Psoas muscle (tissue), 8 donors: Measurements from ENCODE around the gene MPHOSPH10. TPM values are rescaled to one million over a fixed set of nuclear protein-coding genes. Genes with fewer than 3 reads are reported as not detected.

Source experiments
- ATAC-seq, 4 donors: fragments of 200-7000 bp; cut with Tn5 transposase; one replicate each; pipeline ENCODE4 v1.9.1; 2020; ENCODE audit warnings: moderate library complexity in 3 of 4, mild to moderate bottlenecking in 2 of 4
- DNase-seq, 2 donors: peaks; one replicate each; pipeline ENCODE4 v3.0.0-alpha.2; 2020
- H3K27ac ChIP-seq: fragments of 200-600 bp; one replicate; pipeline ENCODE4 v1.8.0; 2022
- H3K27me3 ChIP-seq, 3 donors: fragments of 200-600 bp in 1 of 3; one replicate each; pipeline versions ENCODE4 v1.6.1 to v1.8.0; 2013 to 2022; ENCODE audit warnings: low read length in 2 of 3, mild to moderate bottlenecking in 2 of 3, moderate library complexity in 1 of 3; ENCODE audit not compliant: insufficient read depth in 3 of 3
- H3K36me3 ChIP-seq, 2 donors: fragments of 200-600 bp in 1 of 2; one replicate each; pipeline versions ENCODE4 v1.6.1 to v1.8.0; 2013 to 2022; ENCODE audit warnings: low read depth in 1 of 2, mild to moderate bottlenecking in 1 of 2, moderate library complexity in 1 of 2; ENCODE audit not compliant: insufficient read depth in 1 of 2
- H3K4me1 ChIP-seq: fragments of 200-600 bp; one replicate; pipeline ENCODE4 v1.8.0; 2022
- H3K4me3 ChIP-seq: fragments of 200-600 bp; one replicate; pipeline ENCODE4 v1.8.0; 2022; ENCODE audit warnings: mild to moderate bottlenecking
- H3K9me3 ChIP-seq: fragments of 200-600 bp; one replicate; pipeline ENCODE4 v1.8.0; 2022
- CTCF ChIP-seq: fragments of 200-600 bp; IDR thresholded peaks from one replicate; pipeline ENCODE4 v1.8.0; 2022; ENCODE audit warnings: antibody characterized with exemption
- WGBS, 3 donors: extraction: QIAGEN DNeasy Blood & Tissue Kit; methylation state at CpG; one replicate each; pipeline versions ENCODE4 v1.1.6 to v1.1.7; 2013; 5-methylcytosine and 5-hydroxymethylcytosine counted together
- intact Hi-C, 2 donors: fragments of 100-400 bp; cut with DNase I; formaldehyde crosslinking; loops; one replicate each; pipeline versions ENCODE4 v1.11.0 to v1.14.2; 2022
- polyA plus RNA-seq, 3 donors: library from polyadenylated mRNA; stranded (reverse); fragments of 200-250 nt; gene quantifications; one replicate each; pipeline ENCODE4 v1.2.3, GENCODE V29; 2013
- total RNA-seq, 4 donors: library from RNA; stranded (reverse); fragmentation: NEBNext Ultra II Directional in 2 of 4; extraction: Animal tissue kit (Norgen Biotek cat#: 25700) in 2 of 4; gene quantifications; one replicate each; pipeline versions ENCODE4 v1.2.1 to v1.2.4, GENCODE V29; 2021 to 2023
- donor health status: healthy with polysubstance abuse.
- donor health status: DM: no; HTN: no; CAD: no; lungs with moderate emphysema.
- donor health status: Bipolar disorder and iron deficiency.
- donor health status: healthy.
- donor health status: DM: yes; HTN: yes; CAD: no.
- donor health status: DM: no; HTN: no; CAD: no.
- donor health status: DM: no; HTN: no; CAD: no.
- donor health status: DM: yes; HTN: yes; CAD: no.

MPHOSPH10 gene
- total and polyA plus RNA-seq, 7 donors = 32.9 to 53.7 (median 39.7) TPM

- intact Hi-C loops = no loop called here
- peaks cover 0 to 74% of the 10 kb centered on the region in 2 donors for H3K36me3 ChIP-seq
- H3K9me3 ChIP-seq = no peaks in the 10 kb centered on the region
- H3K27me3 ChIP-seq = no peaks in the 10 kb centered on the region
- WGBS, 3 donors = 75 to 84% (median 84%) methylated on average over 6 of the region's 6 CpGs
- peaks cover 7% of the 10 kb centered on the region for H3K4me1 ChIP-seq
- no peak for TF ChIP-seq CTCF
- no peak overlapping the region for H3K4me3 ChIP-seq
- no peak overlapping the region for H3K27ac ChIP-seq
- ATAC-seq (peak in 3 of 4 donors; percentile 45 to 73 (median 60)), DNase-seq (no peak)
These were observed 10.2 kb upstream of the MPHOSPH10 start for GRCh38 chr2:71120195-71120594.

- H3K4me1 ChIP-seq = peaks cover 7% of the 10 kb centered on the region
- DNase-seq (no peak), ATAC-seq (no peak)
- no peak overlapping the region for H3K27ac ChIP-seq
- H3K27me3 ChIP-seq = no peaks in the 10 kb centered on the region
- no peaks in the 10 kb centered on the region for H3K9me3 ChIP-seq
- WGBS, 3 donors = 94 to 100% (median 98%) methylated on average over 1 of the region's 1 CpG
- intact Hi-C loops = no loop called here
- peaks cover 0 to 64% of the 10 kb centered on the region in 2 donors for H3K36me3 ChIP-seq
- no peak for TF ChIP-seq CTCF
- no peak overlapping the region for H3K4me3 ChIP-seq
These were observed 9.0 kb upstream of the MPHOSPH10 start for GRCh38 chr2:71121479-71121878.

GRCh38 chr2:71122387-71123298 lies 7.8 kb upstream of the MPHOSPH10 start:
- intact Hi-C loops = no loop called here
- Histone ChIP-seq H3K4me3 (no peak overlapping the region), H3K4me1 (peaks cover 6% of the 10 kb centered on the region), H3K27ac (no peak overlapping the region), H3K36me3 (peaks cover 0 to 59% of the 10 kb centered on the region in 2 donors), H3K27me3 (no peaks in the 10 kb centered on the region), H3K9me3 (no peaks in the 10 kb centered on the region)
- no peak for ATAC-seq
- no peak for DNase-seq
- WGBS, 3 donors = 88 to 92% (median 90%) methylated on average over 7 of the region's 7 CpGs
- TF ChIP-seq CTCF = no peak

- Histone ChIP-seq H3K4me3 (no peak overlapping the region), H3K36me3 (peaks cover 0 to 39% of the 10 kb centered on the region in 2 donors), H3K9me3 (no peaks in the 10 kb centered on the region), H3K27me3 (no peaks in the 10 kb centered on the region), H3K4me1 (peaks cover 19% of the 10 kb centered on the region), H3K27ac (no peak overlapping the region)
- TF ChIP-seq CTCF = no peak
- DNase-seq = no peak
- intact Hi-C loops = loop anchor here in 1 of 2 donors (5.0 kb wide), 1 partner anchor 53 kb away; no protein-coding TSS in a partner anchor
- WGBS, 3 donors = 90 to 95% (median 91%) methylated on average over 7 of the region's 7 CpGs
- no peak for ATAC-seq
These were observed 4.7 kb upstream of the MPHOSPH10 start for GRCh38 chr2:71125506-71126294.
